Ovary (tissue), 3 donors: ENCODE data around the gene POU2F3.

Experiments
- EP300 ChIP-seq: sonication (generic); formaldehyde crosslinking; IDR thresholded peaks from one replicate; pipeline ENCODE4 v1.6.1; 2017; ENCODE audit warnings: antibody characterized with exemption
- TF ChIP-seq, protein P1 (sequence below), 3 donors: fragments of 450-650 bp in 2 of 3; fragments of 200-600 bp in 1 of 3; IDR thresholded peaks; one replicate each; pipeline versions ENCODE4 v1.5.1 to v1.8.0; 2016 to 2022; ENCODE audit warnings: antibody characterized with exemption in 3 of 3, mild to moderate bottlenecking in 1 of 3
- donor health status: DM: no; HTN: no; CAD: no.

DNA sequence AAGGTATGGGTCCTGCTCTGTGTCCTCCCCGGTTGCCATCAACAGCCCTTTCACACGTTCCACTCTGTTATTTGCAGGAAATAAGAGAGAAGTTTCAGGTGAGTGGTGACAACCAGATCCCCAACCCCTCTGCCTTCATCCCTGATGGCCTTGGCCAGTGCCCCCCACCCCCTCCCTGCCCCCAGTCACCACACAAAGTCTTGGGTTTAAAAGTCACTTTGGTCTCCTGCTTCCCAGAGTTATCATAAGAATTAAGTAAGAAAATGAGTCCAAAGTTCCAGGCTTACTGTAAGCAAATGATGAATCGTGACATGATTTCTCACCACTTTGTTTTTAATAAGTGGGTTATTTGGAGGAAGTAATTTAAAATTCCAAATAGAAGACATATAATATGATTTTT, 38.3 kb upstream of the POU2F3 start:
- TF ChIP-seq EP300 = no peak
- TF ChIP-seq, protein P1, sequence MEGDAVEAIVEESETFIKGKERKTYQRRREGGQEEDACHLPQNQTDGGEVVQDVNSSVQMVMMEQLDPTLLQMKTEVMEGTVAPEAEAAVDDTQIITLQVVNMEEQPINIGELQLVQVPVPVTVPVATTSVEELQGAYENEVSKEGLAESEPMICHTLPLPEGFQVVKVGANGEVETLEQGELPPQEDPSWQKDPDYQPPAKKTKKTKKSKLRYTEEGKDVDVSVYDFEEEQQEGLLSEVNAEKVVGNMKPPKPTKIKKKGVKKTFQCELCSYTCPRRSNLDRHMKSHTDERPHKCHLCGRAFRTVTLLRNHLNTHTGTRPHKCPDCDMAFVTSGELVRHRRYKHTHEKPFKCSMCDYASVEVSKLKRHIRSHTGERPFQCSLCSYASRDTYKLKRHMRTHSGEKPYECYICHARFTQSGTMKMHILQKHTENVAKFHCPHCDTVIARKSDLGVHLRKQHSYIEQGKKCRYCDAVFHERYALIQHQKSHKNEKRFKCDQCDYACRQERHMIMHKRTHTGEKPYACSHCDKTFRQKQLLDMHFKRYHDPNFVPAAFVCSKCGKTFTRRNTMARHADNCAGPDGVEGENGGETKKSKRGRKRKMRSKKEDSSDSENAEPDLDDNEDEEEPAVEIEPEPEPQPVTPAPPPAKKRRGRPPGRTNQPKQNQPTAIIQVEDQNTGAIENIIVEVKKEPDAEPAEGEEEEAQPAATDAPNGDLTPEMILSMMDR (IDR thresholded peaks at IDR 0.05) = no peak
